ENCODE measurements around the gene SLC26A1.

Gene SLC26A1

DNA sequence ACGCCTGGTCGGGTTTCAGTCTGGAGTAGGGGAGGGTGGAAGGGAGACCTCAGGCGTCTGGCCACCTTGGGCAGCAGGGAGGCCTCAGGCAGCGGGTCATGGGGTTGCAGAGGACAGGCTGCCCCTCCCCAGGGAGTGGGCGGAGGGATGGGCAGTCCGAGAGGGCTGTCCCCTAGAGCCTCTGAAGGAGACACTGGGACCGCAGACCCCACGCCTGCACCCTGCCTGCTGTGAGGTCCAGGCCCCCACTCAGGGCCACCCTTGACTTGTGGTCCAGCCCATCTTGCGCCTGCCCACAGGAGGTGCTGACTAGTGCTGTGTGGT is 34.7 kb upstream of the SLC26A1 start:
- no peak for DNase-seq

DNA sequence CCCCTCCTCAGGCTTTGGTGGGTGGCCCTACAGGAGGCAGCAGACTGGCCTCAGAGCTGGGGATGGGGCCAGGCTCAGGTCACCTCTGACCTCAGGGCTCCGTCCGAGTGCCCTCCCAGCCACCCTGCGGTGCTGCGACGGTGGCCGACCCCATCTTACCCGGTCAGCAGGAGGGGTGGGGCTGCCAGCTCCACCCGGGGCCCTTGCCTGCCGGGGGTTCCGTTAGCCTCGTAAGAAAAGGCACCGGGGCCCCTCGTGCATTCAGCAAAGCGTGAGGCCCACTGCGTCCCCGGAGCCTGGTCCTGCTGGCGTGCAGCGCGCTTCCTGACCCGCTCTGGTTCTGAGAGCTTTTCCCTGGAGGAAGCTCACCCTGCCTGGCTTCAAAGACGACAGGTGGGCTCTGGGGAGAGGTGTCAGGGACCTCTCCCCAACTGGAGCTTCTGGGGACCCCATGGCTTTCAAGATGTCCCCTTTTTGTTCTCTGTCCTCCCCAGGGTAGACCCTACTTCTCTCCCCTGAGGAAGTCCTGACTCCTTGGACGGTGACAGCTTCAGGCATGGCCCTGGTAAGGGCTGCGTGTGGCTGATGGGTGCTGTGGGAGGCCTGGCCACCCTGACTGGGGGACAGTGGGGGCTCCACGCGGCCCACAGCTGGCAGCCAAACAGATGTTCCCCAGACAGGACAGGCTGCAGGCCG is 34.2 kb upstream of the SLC26A1 start:
- DNase-seq, result no peak

DNA sequence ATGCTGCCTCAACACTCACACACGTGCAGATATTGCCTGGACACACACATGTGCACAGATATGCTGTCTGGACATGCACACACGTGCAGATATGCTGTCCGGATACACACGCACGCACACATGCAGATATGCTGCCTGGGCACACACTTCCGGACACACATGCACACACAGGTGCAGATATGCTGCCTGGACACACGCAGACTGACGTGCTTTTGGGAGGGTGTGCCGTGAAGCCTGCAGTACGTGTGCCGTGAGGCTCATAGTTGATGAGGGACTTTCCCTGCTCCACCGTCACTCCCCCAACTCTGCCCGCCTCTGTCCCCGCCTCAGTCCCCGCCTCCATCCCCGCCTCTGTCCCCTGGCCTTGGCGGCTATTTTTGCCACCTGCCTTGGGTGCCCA is 32.9 kb upstream of the SLC26A1 start:
- peak; percentile 9 for DNase-seq

DNA sequence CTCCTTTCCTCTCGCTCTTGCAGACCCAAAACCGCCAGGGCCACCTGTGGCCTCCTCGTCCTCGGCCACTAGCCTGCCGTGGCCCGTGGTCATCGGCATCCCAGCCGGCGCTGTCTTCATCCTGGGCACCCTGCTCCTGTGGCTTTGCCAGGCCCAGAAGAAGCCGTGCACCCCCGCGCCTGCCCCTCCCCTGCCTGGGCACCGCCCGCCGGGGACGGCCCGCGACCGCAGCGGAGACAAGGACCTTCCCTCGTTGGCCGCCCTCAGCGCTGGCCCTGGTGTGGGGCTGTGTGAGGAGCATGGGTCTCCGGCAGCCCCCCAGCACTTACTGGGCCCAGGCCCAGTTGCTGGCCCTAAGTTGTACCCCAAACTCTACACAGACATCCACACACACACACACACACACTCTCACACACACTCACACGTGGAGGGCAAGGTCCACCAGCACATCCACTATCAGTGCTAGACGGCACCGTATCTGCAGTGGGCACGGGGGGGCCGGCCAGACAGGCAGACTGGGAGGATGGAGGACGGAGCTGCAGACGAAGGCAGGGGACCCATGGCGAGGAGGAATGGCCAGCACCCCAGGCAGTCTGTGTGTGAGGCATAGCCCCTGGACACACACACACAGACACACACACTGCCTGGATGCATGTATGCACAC is 31.8 kb upstream of the SLC26A1 start:
- DNase-seq, result no peak

DNA sequence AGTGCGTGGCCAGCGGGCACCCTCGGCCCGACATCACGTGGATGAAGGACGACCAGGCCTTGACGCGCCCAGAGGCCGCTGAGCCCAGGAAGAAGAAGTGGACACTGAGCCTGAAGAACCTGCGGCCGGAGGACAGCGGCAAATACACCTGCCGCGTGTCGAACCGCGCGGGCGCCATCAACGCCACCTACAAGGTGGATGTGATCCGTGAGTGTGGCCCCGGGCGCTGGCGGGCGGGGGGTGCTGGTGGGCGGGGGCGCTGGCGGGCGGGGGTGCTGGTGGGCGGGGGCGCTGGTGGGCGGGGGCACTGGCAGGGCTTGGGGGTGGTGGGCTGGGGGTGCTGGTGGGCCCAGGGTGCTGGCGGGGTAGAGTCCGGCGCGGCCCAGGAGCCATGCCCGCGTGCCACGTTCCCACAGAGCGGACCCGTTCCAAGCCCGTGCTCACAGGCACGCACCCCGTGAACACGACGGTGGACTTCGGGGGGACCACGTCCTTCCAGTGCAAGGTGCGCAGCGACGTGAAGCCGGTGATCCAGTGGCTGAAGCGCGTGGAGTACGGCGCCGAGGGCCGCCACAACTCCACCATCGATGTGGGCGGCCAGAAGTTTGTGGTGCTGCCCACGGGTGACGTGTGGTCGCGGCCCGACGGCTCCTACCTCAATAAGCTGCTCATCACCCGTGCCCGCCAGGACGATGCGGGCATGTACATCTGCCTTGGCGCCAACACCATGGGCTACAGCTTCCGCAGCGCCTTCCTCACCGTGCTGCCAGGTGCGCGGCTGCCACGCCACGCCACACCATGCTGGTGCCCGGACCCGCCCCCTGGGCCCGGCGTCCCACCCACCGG is 30.9 kb upstream of the SLC26A1 start:
- DNase-seq, result no peak

DNA sequence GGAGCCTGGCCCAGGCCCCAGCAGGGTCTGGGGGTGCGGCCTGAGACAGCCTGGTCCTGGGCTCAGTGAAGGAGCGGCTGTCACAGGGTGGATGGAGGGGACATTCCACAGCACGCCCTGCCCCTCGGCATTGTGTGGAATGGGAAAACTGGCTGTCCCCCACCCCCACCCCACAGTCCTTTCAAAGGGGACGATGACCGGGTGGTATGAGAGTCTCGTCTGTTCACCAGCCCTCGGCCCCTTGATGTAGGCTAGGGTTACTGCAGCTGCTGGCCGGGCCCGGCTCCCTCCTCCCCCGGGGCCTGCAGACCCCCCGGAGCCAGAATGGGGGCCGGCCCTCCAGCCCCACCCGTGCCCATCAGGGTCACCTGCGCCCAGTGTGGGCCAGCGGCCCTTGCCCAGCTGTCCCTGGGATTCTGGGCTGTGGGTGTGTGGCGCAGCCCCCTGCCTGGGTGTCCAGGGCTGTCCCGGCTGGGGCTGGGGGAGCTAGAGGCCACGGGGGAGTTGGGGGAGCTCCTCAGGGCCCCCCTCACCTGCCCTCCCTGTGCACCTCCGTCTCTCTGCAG is 30.0 kb upstream of the SLC26A1 start:
- DNase-seq, result no peak

DNA sequence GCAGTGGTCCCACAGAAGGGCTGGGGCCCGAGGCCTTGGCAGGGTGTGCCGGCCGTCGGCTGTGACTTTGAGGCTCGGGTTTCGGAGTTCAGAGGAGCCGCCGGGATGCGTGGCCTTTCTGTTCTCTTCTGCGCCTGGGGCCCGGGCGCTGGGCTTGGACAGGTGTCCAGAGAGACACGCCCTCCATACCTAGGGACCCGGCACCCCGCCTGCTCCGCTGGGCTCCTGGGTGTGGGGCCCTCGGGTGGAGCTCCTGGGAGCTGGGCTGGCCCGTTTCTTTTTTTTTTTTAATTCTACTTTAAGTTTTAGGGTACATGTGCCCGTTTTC is 29.5 kb upstream of the SLC26A1 start:
- no peak for DNase-seq

DNA sequence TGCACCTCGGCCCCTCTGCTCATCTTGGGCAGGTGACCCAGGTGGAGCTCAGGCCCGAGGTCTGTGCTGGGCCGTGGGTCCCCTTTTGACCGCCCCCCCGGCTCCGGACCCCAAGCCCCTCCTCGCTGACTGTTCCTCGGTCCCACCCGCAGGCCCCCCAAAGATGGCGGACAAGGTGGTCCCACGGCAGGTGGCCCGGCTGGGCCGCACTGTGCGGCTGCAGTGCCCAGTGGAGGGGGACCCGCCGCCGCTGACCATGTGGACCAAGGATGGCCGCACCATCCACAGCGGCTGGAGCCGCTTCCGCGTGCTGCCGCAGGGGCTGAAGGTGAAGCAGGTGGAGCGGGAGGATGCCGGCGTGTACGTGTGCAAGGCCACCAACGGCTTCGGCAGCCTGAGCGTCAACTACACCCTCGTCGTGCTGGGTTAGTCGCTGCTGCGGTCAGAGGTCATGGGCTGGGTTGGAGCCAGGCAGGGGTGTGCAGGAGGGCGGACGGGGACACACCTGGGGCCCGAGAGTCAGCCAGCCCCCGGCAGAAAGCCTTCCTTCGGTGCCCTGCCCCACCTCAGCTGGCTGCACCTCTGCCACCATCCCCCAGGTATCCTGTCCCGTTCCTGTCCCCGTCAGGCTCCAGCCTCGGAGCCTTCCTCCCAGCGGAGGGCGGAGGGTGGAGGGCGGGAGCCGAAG is 29.0 kb upstream of the SLC26A1 start:
- no peak for DNase-seq

DNA sequence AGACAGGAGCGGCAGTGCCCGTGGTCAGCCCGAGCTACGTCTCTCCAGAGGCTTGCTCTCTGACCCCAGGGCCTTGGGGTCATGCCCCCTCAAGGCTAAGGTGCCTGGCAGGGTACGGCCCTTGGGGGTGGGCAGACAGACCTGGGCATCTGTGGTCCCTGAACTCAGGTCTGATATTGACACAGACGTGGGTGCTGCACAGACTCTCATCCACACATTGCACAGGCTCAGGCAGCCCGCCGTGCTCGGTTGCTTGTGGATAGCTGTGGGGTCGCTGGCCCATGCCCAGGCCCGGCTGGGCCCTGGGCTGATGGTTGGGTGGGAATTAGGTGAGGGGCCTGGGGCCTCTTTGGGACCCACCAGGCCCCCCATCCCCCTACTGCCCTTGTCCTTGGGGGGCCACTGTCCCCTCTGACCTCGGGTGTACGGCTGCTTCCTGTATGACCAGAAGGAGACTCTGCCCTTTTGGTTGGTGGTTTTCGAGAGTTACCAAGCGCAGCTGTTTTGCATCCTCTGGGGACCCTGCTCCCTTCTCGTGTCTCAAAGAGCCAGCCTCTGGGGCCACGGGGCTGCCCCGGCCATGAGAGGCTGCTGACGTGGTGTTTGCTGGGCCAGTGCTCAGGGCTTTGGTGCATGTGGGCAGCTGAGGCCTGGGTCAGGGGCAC is 28.3 kb upstream of the SLC26A1 start:
- DNase-seq, result no peak

DNA sequence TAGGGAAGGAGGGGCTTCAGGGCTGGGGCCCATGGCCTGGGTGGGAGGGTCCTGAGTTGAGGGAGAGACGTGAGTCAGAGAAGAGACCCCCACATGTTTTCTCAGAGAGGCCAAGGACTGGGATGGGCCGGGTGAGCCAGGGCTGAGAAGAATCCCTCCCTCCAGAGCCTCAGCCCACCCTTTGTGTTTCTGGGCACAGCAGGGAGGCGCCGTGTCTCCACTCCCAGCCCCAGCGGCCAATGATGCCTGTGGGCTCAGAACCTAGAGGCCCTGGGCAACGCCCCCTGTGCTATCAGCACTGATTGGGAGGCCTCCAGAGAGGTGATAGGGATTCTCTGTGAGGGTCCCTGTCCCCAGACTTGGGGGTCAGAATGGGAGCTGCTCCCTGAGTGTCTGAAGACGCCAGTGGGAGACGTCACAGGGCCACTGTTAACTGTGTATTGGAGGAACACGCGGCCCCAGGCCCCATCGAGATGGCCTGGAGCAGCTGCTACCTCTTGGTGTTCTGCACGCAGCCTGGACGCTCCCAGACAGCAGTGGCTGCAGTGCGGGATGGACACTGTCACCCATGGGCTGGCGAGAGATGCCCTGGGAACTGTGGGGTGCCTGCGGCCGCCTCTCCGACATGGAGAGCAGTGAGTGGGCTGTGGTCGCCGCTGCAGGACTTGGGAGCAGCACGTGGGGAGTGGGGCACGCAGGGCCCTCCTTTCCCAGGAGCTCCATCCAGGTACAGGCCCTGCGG is 26.7 kb upstream of the SLC26A1 start:
- DNase-seq, result no peak

DNA sequence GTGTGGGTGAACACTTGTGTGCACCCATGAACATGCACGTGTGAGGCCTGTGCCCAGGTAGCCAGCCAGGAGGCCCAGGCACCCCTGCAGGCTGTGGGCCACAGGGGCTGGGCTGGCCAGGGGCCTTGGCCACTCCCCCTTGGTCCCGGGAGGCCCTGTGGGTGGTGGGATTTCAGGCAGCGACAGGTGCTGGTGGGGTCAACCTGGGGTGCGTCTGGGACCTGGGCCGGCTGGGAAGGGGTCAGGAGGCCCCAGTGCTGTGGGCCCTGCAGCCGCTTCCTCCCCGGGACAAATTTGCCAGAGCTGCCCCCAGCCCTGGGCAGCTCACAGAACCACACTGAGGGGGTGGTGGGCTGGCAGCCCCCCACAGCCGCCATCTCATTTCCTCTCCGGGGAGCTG is 26.1 kb upstream of the SLC26A1 start:
- DNase-seq, result no peak

DNA sequence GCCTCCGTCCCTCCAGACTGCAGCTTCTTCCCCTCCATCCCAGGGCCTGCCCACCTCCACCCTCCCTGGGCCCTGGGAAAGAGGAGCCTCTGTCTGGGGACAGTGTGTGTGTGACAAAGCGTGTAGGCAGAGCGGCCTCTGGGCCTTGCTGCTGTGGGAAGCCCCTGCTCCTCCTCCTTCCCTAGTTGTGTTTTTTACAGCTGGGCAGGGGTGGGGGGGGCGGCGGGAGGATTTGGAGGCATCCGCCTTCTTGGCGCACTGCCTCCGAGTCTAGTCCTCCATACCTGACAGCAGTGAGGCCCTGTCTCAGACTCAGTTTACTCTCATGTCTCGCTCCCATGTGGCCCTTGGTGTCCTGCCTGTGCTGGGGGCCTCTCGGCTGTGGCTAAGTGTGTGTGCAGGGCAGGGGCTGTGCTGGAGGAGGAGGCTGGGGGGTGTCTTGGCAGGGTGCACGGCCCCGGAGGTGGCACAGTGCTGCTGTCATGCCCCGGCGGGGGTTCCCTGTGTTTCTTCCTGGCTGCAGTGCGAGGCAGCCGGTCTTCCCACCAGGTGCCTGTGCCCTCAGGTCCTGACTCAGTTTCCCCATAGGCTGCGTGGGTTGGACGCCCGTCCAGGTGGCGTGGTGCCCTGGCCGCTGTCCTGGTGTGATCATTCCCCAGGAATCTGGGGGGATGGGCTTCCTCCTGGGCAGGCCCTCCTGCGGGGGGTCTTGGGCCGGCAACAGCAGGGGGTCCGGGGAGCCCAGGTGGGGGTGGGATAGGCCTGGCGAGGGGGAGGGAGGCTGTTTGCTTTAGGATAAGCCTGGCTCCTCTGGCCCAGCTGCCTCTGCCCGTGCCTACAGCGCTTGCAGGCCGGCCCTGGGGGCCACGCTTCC is 25.2 kb upstream of the SLC26A1 start:
- no peak for DNase-seq

DNA sequence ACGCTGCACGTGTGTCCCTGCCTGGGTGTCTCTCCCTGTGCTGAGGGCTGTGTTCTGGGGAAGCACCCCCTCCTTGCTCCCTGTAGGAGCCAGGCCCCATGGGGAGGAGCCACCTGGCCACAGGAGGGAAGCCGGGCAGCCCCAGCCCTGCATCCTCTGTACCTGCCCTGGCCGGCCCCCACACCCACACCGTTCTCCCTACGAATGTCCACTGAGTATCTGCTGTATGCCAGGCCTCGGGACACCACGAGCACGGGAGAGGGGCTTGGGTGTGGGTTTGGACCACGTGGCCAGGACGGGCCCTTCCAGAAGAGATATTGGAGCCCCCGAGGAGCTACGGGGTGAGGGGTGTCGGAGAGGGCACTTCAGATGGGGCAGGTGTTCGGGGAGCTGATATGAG is 24.5 kb upstream of the SLC26A1 start:
- DNase-seq, result no peak

DNA sequence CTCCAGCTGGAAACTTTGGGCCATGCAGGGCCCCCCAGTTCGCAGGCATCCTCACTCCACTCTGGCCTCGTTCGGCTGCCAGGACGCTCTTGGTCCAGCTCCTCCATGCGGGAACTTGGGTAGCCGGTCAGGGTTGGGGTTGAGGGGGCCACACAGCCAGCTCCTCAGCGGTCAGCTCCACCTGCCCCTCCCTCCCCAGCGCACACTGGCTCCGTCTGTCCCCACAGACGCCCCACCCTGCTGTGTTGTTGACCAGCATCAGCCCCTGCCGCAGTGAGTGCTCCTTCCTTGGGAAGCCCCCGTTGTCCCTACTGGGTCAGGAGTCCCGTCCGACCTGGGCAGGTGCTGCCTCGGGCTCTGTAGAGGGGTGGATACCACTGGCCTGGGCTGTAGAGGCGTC is 24.0 kb upstream of the SLC26A1 start:
- DNase-seq, result no peak

DNA sequence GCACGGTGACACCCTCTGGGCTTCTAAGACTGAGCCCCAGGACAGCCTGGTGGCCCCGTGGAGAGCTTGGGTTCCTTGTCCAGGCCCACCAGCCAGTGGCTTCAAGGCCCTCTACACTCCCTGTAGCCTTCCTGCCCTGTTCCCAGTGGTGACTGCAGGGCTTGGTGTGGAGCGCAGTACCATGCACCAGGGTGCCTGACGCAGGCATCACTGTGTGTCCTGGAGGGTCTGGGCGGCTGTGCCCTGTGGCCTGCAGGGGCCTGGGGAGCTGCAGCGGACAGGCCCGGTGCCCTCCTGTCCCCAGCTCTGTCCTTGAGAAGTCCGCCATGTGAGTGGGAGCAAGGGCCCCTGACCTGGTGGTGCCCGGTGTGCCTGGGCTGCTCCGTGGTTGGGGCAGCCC is 22.5 kb upstream of the SLC26A1 start:
- no peak for DNase-seq

DNA sequence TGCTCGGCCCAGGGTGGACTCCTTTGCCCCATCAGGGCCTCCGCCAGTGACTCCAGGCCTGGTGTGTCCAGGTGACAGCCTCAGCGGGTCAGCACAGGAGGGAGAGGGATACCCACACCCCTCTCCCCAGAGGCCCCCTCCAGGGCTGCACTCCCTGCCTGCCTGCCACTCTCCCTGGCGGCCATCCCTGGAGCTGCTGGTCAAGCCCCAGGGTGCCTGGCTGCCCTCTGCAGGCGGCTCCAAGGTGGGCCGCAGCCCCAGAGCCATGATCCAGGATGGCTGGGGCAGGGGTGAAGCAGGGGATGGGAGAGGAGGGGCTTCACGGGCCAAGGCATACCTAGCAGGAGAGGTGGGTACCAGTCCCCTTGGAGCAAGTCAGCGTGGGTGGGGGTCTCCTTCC is 22.0 kb upstream of the SLC26A1 start:
- DNase-seq, result no peak

DNA sequence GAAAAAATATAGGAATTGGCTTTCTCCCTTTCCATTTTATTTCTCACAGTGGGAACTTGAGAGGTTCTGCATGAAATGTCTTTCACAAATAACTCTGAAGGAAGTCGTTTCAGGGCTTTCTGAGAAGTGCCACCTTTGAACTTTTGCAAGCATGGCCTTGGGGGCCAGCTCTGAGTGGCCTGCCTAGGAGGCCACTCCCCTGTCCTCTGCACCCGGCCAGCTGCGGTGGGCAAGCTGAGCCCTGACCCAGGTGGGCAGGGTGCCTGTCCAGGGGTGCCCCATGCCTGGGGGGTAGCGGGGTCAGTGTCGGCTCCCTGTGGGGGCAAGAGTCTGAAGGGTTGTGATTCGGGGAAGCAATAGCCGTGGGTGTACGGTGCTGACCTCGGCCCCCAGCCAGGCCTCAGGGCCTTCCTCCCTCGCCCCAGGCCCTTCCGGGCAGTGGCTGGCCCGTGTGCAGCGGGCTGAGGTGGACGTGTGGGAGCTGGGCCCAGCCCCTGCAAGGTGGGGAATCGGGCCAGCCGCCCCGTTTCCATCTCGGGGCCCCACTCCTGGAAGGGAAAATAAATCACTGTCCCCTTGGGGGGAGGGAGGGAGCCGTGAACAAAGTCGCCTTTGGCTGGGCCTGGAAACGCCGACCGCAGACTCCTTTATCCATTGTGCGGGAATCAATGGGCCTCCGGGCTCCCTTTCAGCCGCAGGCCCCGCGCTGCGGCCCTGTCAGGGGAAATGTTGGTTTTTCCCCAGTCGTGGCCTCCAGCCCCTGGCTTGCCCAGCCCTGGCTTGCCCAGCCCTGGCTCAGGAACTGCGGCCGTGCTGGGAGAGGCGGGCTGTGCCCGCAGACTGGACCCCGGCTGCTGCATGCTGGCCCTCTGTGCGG is 21.3 kb upstream of the SLC26A1 start:
- DNase-seq, result no peak

DNA sequence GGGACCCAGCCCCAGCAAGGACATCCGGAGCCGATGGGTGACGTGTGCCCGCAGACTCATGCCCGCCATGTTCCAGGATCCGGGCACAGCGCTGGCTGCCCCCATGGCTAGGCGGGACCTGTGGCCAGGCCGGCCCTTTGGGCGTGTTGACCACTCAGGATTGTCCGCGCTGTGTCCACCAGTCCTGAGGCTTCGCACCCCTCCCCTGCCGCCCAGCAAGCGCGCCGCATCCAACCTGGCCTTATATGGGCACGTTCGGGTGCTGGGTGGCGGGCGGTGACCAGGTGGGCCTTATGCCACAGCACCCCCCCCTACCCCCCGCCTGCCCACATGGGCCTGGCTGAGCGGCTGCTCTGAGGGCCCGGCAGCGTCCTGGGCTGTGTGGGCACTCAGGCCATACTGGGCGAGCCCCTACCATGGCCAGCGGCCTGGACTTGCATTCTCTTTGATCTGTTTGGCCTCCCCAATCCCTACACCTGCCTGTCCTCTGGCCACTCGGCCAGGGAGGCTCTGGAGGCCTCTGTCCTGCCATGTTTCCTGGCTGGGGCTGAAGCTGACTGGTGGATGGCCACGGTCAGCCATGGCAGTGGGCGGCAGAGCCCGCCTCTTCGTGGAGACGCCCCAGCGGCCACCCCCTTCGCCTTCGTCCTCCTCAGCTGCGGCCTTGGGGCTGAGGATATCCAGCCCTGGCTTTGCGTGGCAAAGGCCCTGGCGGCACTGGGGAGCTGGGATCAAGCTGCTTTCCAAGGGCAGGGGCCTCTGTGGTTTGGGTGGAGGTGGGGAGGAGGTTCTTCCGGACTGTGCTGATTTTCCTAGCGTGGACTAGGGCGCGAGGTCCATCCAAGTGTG is 20.2 kb upstream of the SLC26A1 start:
- DNase-seq, result no peak

Measured in activated effector memory CD4-positive, alpha-beta T cell treated with Interleukin-2 at 50 U/mL for 16 hours (primary cell).